Activated CD4-positive, alpha-beta T cell treated with anti-CD3 and anti-CD28 coated beads, Interleukin-2, amount 10 ng/mL, durations not matched to agents 7 days and 5 days (primary cell): ENCODE measurements around the gene PHKG2. TPM values are rescaled to one million over a fixed set of nuclear protein-coding genes. Genes with fewer than 3 reads are reported as not detected.

Source experiments
- CTCF ChIA-PET: fragments of 350-600 bp; sonication (Branson Sonifier 250); formaldehyde crosslinking; loops from one replicate; lab custom pipeline; 2021; ENCODE audit warnings: antibody characterized with exemption; lab: Charles Lee
- POLR2A ChIA-PET: fragments of 350-600 bp; sonication (Branson Sonifier 250); formaldehyde crosslinking; loops from one replicate; lab custom pipeline; 2021; ENCODE audit warnings: antibody characterized with exemption; lab: Charles Lee
- DNase-seq: peaks from one replicate; pipeline ENCODE4 v3.0.0-alpha.2; 2020
- H3K27ac Mint-ChIP-seq: one replicate; pipeline ENCODE4 v1.8.0; 2021; ENCODE audit warnings: mild to moderate bottlenecking, moderate library complexity, mixed read lengths
- H3K27me3 Mint-ChIP-seq: one replicate; pipeline ENCODE4 v1.8.0; 2021; ENCODE audit warnings: mixed read lengths
- H3K36me3 Mint-ChIP-seq: one replicate; pipeline ENCODE4 v1.8.0; 2021; ENCODE audit warnings: low read depth, mixed read lengths
- H3K4me1 Mint-ChIP-seq: one replicate; pipeline ENCODE4 v1.8.0; 2021; ENCODE audit warnings: mixed read lengths
- H3K4me3 Mint-ChIP-seq: one replicate; pipeline ENCODE4 v1.8.0; 2021; ENCODE audit warnings: mild to moderate bottlenecking, moderate library complexity, mixed read lengths
- H3K9me3 Mint-ChIP-seq: one replicate; pipeline ENCODE4 v1.8.0; 2021; ENCODE audit warnings: mixed read lengths
- total RNA-seq, 2 experiments: library from RNA; stranded (reverse); gene quantifications; one replicate each; pipeline ENCODE4 v1.2.3, GENCODE V29; 2021

PHKG2 gene
- total RNA-seq, 2 experiments from 2014 or later = 41.1 to 43.4 TPM

DNA sequence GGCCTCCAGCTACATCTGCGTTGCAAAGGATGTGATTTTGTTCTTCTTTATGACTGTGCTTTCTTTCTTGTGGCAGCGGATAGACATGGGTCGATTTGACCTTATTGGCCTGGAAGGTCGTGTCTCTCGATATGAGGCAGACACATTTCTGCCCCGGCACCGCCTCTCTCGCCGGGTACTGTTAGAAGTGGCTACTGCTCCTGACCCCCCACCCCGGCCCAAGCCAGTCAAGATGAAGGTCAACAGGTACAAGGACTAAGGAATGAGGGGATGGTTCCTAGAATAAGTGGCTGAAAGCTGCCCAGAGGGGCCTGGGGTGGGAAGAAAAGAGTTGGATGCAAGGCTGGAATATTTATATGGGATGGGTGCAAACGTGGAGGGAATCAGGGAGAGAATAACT is 28.1 kb upstream of the PHKG2 start:
- Mint-ChIP-seq H3K9me3 (no peaks in the 10 kb centered on the region), H3K36me3 (peaks cover 73% of the 10 kb centered on the region)
- POLR2A ChIA-PET = no interaction called here

GRCh38 chr16:30720694-30721093 is 27.5 kb upstream of the PHKG2 start:
- Mint-ChIP-seq H3K27ac (no peak overlapping the region), H3K4me3 (no peak overlapping the region), H3K9me3 (no peaks in the 10 kb centered on the region), H3K4me1 (peaks cover 14% of the 10 kb centered on the region), H3K36me3 (peaks cover 74% of the 10 kb centered on the region), H3K27me3 (no peaks in the 10 kb centered on the region)
- ChIA-PET POLR2A (no interaction called here), CTCF (interaction anchor here (0.7 kb wide), 1 partner anchor 150 kb away, joined by 3 read pairs; no protein-coding TSS in a partner anchor)
- no peak for DNase-seq

More for the DNA sequence above, 28.1 kb upstream of the PHKG2 start:
- Mint-ChIP-seq H3K4me3 (no peak overlapping the region), H3K4me1 (peaks cover 18% of the 10 kb centered on the region), H3K27me3 (no peaks in the 10 kb centered on the region), H3K27ac (no peak overlapping the region)
- CTCF ChIA-PET = no interaction called here
- DNase-seq = no peak

GRCh38 chr16:30721167-30721566 is 27.1 kb upstream of the PHKG2 start:
- CTCF ChIA-PET = interaction anchor here (0.7 to 1.3 kb wide), 2 partner anchors 17 to 150 kb away, joined by 3 read pairs; no protein-coding TSS in a partner anchor
- Mint-ChIP-seq H3K4me1 (peaks cover 9% of the 10 kb centered on the region), H3K27me3 (no peaks in the 10 kb centered on the region), H3K36me3 (peaks cover 73% of the 10 kb centered on the region), H3K4me3 (no peak overlapping the region), H3K27ac (no peak overlapping the region), H3K9me3 (no peaks in the 10 kb centered on the region)
- POLR2A ChIA-PET = no interaction called here
- no peak for DNase-seq

DNA sequence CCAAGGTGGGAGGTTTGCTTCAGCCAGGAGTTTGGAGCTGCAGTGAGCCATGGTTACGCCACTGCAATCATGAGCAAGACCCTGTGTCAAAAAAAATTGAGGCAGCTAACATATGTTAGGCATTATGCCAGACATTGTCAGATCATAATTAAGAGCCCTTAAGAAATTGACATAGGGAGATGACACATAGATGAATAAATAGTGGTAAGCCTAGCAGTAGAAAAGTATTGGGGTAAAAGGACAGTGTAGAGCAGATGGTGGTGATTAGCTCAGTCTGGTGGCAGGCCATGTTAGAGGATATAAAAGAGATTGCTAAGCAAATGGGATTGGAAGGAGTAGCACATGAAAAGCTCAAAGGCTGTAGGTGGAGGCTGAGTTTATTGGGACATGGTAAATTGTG is 26.6 kb upstream of the PHKG2 start:
- H3K27me3 Mint-ChIP-seq = no peaks in the 10 kb centered on the region
- H3K27ac Mint-ChIP-seq = no peak overlapping the region
- H3K36me3 Mint-ChIP-seq = peaks cover 69% of the 10 kb centered on the region
- H3K4me1 Mint-ChIP-seq = peaks cover 5% of the 10 kb centered on the region
- no peaks in the 10 kb centered on the region for H3K9me3 Mint-ChIP-seq
- H3K4me3 Mint-ChIP-seq = no peak overlapping the region
- no peak for DNase-seq
- ChIA-PET POLR2A (no interaction called here), CTCF (interaction anchor here (0.7 to 1.3 kb wide), 2 partner anchors 9 to 17 kb away, joined by 3 to 6 read pairs; no protein-coding TSS in a partner anchor)

- Mint-ChIP-seq H3K27ac (no peak overlapping the region), H3K4me3 (no peak overlapping the region)
Measured at GRCh38 chr16:30722443-30722842, 25.8 kb upstream of the PHKG2 start.

GRCh38 chr16:30722916-30723315 is 25.3 kb upstream of the PHKG2 start:
- POLR2A ChIA-PET = no interaction called here
- no peak overlapping the region for H3K4me3 Mint-ChIP-seq
- no peaks in the 10 kb centered on the region for H3K27me3 Mint-ChIP-seq
- H3K4me1 Mint-ChIP-seq = peaks cover 1% of the 10 kb centered on the region
- peaks cover 64% of the 10 kb centered on the region for H3K36me3 Mint-ChIP-seq
- no peak overlapping the region for H3K27ac Mint-ChIP-seq
- no peak for DNase-seq
- no peaks in the 10 kb centered on the region for H3K9me3 Mint-ChIP-seq
- CTCF ChIA-PET = interaction anchor here (1.8 kb wide), 1 partner anchor 37 kb away, joined by 5 read pairs; no protein-coding TSS in a partner anchor

More at GRCh38 chr16:30722443-30722842, 25.8 kb upstream of the PHKG2 start:
- Mint-ChIP-seq H3K27me3 (no peaks in the 10 kb centered on the region), H3K36me3 (peaks cover 62% of the 10 kb centered on the region), H3K4me1 (no peaks in the 10 kb centered on the region), H3K9me3 (no peaks in the 10 kb centered on the region)
- DNase-seq = no peak
- ChIA-PET POLR2A (no interaction called here), CTCF (interaction anchor here (1.3 to 1.8 kb wide), 2 partner anchors 16 to 38 kb away, joined by 3 to 5 read pairs; no protein-coding TSS in a partner anchor)

- CTCF ChIA-PET = interaction anchor here (0.8 to 1.8 kb wide), 5 partner anchors 17 to 65 kb away, joined by 3 to 6 read pairs (median 5); partner anchors contain the start of gene FBRS
- Mint-ChIP-seq H3K4me3 (no peak overlapping the region), H3K36me3 (peaks cover 68% of the 10 kb centered on the region), H3K9me3 (no peaks in the 10 kb centered on the region), H3K4me1 (peaks cover 4% of the 10 kb centered on the region), H3K27ac (no peak overlapping the region), H3K27me3 (no peaks in the 10 kb centered on the region)
- POLR2A ChIA-PET = no interaction called here
- DNase-seq = no peak
Measured at GRCh38 chr16:30723725-30724355, 24.4 kb upstream of the PHKG2 start.

DNA sequence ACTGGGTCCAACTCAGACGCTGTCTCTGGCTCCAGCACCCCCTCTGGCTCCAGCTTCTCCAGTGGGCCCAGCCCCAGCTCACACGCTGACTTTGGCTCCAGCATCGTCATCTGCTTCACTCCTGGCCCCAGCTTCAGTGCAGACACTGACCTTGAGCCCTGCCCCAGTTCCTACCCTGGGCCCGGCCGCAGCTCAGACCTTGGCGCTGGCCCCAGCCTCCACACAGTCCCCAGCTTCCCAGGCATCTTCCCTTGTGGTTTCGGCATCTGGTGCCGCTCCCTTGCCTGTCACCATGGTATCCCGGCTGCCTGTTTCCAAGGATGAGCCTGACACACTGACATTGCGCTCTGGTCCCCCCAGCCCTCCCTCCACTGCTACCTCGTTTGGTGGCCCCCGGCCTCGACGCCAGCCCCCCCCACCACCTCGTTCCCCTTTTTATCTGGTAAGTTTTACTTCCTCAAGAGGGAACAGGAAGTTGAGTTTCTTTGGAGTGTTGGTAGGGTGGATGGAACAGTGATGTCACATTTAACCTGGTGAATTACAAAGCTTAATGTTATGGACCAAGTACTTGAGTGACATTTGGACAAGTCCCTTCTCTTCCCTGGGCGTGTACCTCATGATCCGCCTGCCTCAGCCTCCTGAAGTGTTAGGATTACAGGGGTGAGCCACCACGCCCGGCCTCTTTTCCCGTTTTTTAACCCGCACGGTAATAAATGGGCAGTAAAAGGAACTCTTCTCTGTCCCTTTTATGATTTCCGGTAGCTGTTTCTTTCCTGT is 23.4 kb upstream of the PHKG2 start:
- DNase-seq = no peak
- Mint-ChIP-seq H3K9me3 (no peaks in the 10 kb centered on the region), H3K27me3 (no peaks in the 10 kb centered on the region), H3K4me1 (peaks cover 8% of the 10 kb centered on the region), H3K4me3 (no peak overlapping the region), H3K27ac (no peak overlapping the region), H3K36me3 (peaks cover 71% of the 10 kb centered on the region)
- CTCF ChIA-PET = interaction anchor here (0.6 to 1.5 kb wide), 5 partner anchors 10 to 66 kb away, joined by 3 to 6 read pairs (median 5); partner anchors contain the start of gene FBRS
- POLR2A ChIA-PET = no interaction called here

GRCh38 chr16:30725418-30725792 is 22.8 kb upstream of the PHKG2 start:
- ChIA-PET CTCF (interaction anchor here (0.6 to 0.7 kb wide), 2 partner anchors 10 to 39 kb away, joined by 3 read pairs; no protein-coding TSS in a partner anchor), POLR2A (no interaction called here)
- Mint-ChIP-seq H3K27ac (peak overlapping the region; percentile 9), H3K4me1 (peaks cover 8% of the 10 kb centered on the region), H3K4me3 (no peak overlapping the region), H3K27me3 (no peaks in the 10 kb centered on the region), H3K36me3 (peaks cover 71% of the 10 kb centered on the region), H3K9me3 (no peaks in the 10 kb centered on the region)
- DNase-seq = no peak

- peaks cover 60% of the 10 kb centered on the region for H3K36me3 Mint-ChIP-seq
- CTCF ChIA-PET = interaction anchor here (0.6 kb wide), 1 partner anchor 294 kb away, joined by 3 read pairs; no protein-coding TSS in a partner anchor
Measured at GRCh38 chr16:30728321-30728720, 19.9 kb upstream of the PHKG2 start.

DNA sequence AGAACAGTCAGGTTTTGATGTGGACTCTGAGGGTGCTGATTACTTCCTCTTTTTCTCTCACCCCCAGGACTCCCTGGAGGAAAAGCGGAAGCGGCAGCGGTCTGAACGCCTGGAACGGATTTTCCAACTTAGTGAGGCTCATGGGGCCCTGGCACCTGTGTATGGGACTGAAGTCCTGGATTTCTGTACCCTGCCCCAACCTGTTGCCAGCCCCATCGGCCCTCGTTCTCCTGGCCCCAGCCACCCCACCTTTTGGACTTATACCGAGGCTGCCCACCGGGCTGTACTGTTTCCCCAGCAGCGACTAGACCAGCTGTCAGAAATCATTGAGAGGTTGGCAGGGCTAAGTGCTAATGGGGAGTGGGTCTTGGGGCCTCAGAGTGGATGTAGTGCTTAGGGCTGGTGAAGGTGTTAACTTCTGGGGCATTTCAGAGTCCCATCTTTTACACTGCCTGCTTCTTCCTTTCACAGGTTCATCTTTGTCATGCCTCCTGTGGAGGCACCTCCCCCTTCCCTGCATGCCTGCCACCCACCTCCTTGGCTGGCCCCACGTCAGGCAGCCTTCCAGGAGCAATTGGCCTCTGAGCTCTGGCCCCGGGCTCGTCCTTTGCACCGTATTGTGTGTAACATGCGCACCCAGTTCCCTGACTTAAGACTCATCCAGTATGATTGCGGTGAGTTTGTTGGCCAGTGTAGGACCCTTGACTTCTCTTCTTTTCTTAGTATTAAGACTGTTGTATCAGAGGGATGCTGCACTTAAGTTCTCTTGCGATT is 19.1 kb upstream of the PHKG2 start:
- DNase-seq = no peak
- POLR2A ChIA-PET = no interaction called here
- CTCF ChIA-PET = interaction anchor here (0.6 to 0.9 kb wide), 2 partner anchors 18 to 23 kb away, joined by 3 read pairs; no protein-coding TSS in a partner anchor
- Mint-ChIP-seq H3K4me3 (no peak overlapping the region), H3K36me3 (peaks cover 57% of the 10 kb centered on the region), H3K9me3 (no peaks in the 10 kb centered on the region), H3K27me3 (no peaks in the 10 kb centered on the region), H3K4me1 (peaks cover 8% of the 10 kb centered on the region), H3K27ac (no peak overlapping the region)

More at GRCh38 chr16:30728321-30728720, 19.9 kb upstream of the PHKG2 start:
- Mint-ChIP-seq H3K4me3 (no peak overlapping the region), H3K27me3 (no peaks in the 10 kb centered on the region), H3K4me1 (peaks cover 8% of the 10 kb centered on the region), H3K27ac (no peak overlapping the region), H3K9me3 (no peaks in the 10 kb centered on the region)
- POLR2A ChIA-PET = no interaction called here
- DNase-seq = no peak

DNA sequence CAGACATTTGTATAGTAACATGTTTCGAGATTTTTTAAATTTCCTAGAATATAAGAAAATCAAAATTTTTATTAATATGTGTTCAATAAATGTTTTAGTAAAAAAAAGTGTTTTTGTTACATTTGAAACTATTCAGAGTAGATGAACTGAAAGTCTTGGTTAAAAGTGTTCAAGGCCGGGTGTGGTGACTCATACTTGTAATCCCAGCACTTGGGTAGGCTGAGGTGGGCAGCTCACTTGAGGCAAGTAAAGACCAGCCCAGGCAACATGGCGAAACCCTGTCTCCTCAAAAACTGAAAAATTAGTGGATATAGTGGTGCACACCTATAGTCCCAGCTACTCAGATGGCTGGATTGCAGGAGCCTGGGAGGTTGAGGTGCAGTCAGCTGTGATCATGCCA is 16.8 kb upstream of the PHKG2 start:
- Mint-ChIP-seq H3K4me1 (peaks cover 8% of the 10 kb centered on the region), H3K4me3 (no peak overlapping the region), H3K27ac (no peak overlapping the region), H3K9me3 (no peaks in the 10 kb centered on the region), H3K27me3 (no peaks in the 10 kb centered on the region), H3K36me3 (peaks cover 52% of the 10 kb centered on the region)
- ChIA-PET CTCF (interaction anchor here (0.9 to 1.5 kb wide), 2 partner anchors 15 to 211 kb away, joined by 3 to 5 read pairs; no protein-coding TSS in a partner anchor), POLR2A (no interaction called here)
- no peak for DNase-seq
